ENCODE results near the gene EPSTI1. TPM values are rescaled to one million over a fixed set of nuclear protein-coding genes. Genes with fewer than 3 reads are reported as not detected.
A peak's percentile ranks its signal among the peaks of the same experiment; 100 is the strongest.
"Not testable (repeated sequence)": the region's sequence is repeated elsewhere in the genome, so short reads cannot be mapped to it uniquely, and the experiment has no call there.

Gene EPSTI1
- total RNA-seq, 1 experiment from 2014 or later: 2.4 TPM

GRCh38 chr13:43005460-43006236 is 13.6 kb upstream of the EPSTI1 start:
- peak; percentile 42 for DNase-seq (ENCODE audit: low spot score)

GRCh38 chr13:43003729-43004128 is 11.7 kb upstream of the EPSTI1 start:
- DNase-seq (ENCODE audit: low spot score): no peak

GRCh38 chr13:43003010-43003409 is 11.0 kb upstream of the EPSTI1 start:
- DNase-seq (ENCODE audit: low spot score): no peak

- DNase-seq (ENCODE audit: low spot score): no peak
These were observed 10.0 kb upstream of the EPSTI1 start for GRCh38 chr13:43002021-43002420.

- no peak for DNase-seq (ENCODE audit: low spot score)
These were observed 8.6 kb upstream of the EPSTI1 start for GRCh38 chr13:43000676-43001075.

- no peak for DNase-seq (ENCODE audit: low spot score)
These were observed 7.5 kb upstream of the EPSTI1 start for GRCh38 chr13:42999491-42999890.

- no peak for DNase-seq (ENCODE audit: low spot score)
These were observed 5.3 kb upstream of the EPSTI1 start for GRCh38 chr13:42997381-42997780.

- DNase-seq (ENCODE audit: low spot score): peak; percentile 63
These were observed 4.5 kb upstream of the EPSTI1 start for GRCh38 chr13:42996584-42996983.

- DNase-seq (ENCODE audit: low spot score): no peak
These were observed 2.8 kb upstream of the EPSTI1 start for GRCh38 chr13:42994878-42995277.

- DNase-seq (ENCODE audit: low spot score): no peak
These were observed 702 bp upstream of the EPSTI1 start for GRCh38 chr13:42992764-42993122.

GRCh38 chr13:42991233-42991897 is 676 bp downstream of the EPSTI1 start:
- DNase-seq (ENCODE audit: low spot score): not testable (repeated sequence)

GRCh38 chr13:42990291-42991232 is 1.5 kb downstream of the EPSTI1 start:
- DNase-seq (ENCODE audit: low spot score): no peak

GRCh38 chr13:42986176-42986574 is 5.9 kb downstream of the EPSTI1 start:
- DNase-seq (ENCODE audit: low spot score): no peak

- no peak for DNase-seq (ENCODE audit: low spot score)
These were observed 6.5 kb downstream of the EPSTI1 start for GRCh38 chr13:42985312-42986175.

- DNase-seq (ENCODE audit: low spot score): no peak
These were observed 7.3 kb downstream of the EPSTI1 start for GRCh38 chr13:42984691-42985090.

- DNase-seq (ENCODE audit: low spot score): no peak
These were observed 8.0 kb downstream of the EPSTI1 start for GRCh38 chr13:42984026-42984425.

GRCh38 chr13:42981853-42982252 is 10.2 kb downstream of the EPSTI1 start:
- no peak for DNase-seq (ENCODE audit: low spot score)

- DNase-seq (ENCODE audit: low spot score): no peak
These were observed 10.7 kb downstream of the EPSTI1 start for GRCh38 chr13:42981317-42981716.

- no peak for DNase-seq (ENCODE audit: low spot score)
These were observed 14.8 kb downstream of the EPSTI1 start for GRCh38 chr13:42977219-42977659.

- DNase-seq (ENCODE audit: low spot score): no peak
These were observed 16.0 kb downstream of the EPSTI1 start for GRCh38 chr13:42976066-42976465.

- no peak for DNase-seq (ENCODE audit: low spot score)
These were observed 18.5 kb downstream of the EPSTI1 start for GRCh38 chr13:42973581-42973980.
